HepG2 (cell line): ENCODE data around the gene DQX1. TPM values are rescaled to one million over a fixed set of nuclear protein-coding genes. Genes with fewer than 3 reads are reported as not detected.

ENCODE experiments used
- AHDC1 ChIP-seq: sonication (generic); formaldehyde crosslinking; IDR thresholded peaks from 2 replicates; pipeline ENCODE4 v1.5.1; 2020; ENCODE audit warnings: mild to moderate bottlenecking, missing genetic modification reagents, borderline replicate concordance
- CHD4 ChIP-seq: fragments of 200-600 bp; sonication (generic); IDR thresholded peaks from 2 replicates; pipeline ENCODE4 v1.7.0; 2017; ENCODE audit warnings: mild to moderate bottlenecking, low read length, borderline replicate concordance
- ELF1 ChIP-seq: sonication (generic); formaldehyde crosslinking; IDR thresholded peaks from 2 replicates; pipeline ENCODE4 v1.4.0; 2020; ENCODE audit warnings: missing genetic modification reagents
- ETS1 ChIP-seq: sonication (generic); formaldehyde crosslinking; IDR thresholded peaks from 2 replicates; pipeline ENCODE4 v1.4.0; 2020; ENCODE audit warnings: missing genetic modification reagents
- FOXO1 ChIP-seq: sonication (generic); formaldehyde crosslinking; IDR thresholded peaks from 2 replicates; pipeline ENCODE4 v1.4.0; 2020; ENCODE audit warnings: missing genetic modification reagents
- MIXL1 ChIP-seq: IDR thresholded peaks from 2 replicates; pipeline ENCODE4 v1.6.1; 2016
- NR3C1 ChIP-seq: sonication (generic); formaldehyde crosslinking; IDR thresholded peaks from 2 replicates; pipeline ENCODE4 v1.4.0; 2020; ENCODE audit warnings: missing genetic modification reagents
- POGK ChIP-seq: sonication (generic); formaldehyde crosslinking; conservative IDR thresholded peaks from 2 replicates; pipeline ENCODE4 v1.8.0; 2022; ENCODE audit warnings: mild to moderate bottlenecking, moderate library complexity, missing genetic modification reagents
- REL ChIP-seq: sonication (generic); formaldehyde crosslinking; conservative IDR thresholded peaks from 2 replicates; pipeline ENCODE4 v1.8.0; 2022; ENCODE audit warnings: mild to moderate bottlenecking, missing genetic modification reagents, moderate library complexity
- WIZ ChIP-seq: sonication (generic); formaldehyde crosslinking; IDR thresholded peaks from 2 replicates; pipeline ENCODE4 v1.5.1; 2020; ENCODE audit warnings: mild to moderate bottlenecking, missing genetic modification reagents
- XBP1 ChIP-seq: sonication (generic); formaldehyde crosslinking; IDR thresholded peaks from 2 replicates; pipeline ENCODE4 v1.5.0; 2020; ENCODE audit warnings: missing genetic modification reagents
- ZBTB38 ChIP-seq: sonication (generic); formaldehyde crosslinking; IDR thresholded peaks from 2 replicates; pipeline ENCODE4 v1.5.1; 2020; ENCODE audit warnings: mild to moderate bottlenecking, missing genetic modification reagents
- ZC3H4 ChIP-seq: sonication (generic); formaldehyde crosslinking; IDR thresholded peaks from 2 replicates; pipeline ENCODE4 v1.4.0; 2020; ENCODE audit warnings: missing genetic modification reagents, borderline replicate concordance
- ZFP91 ChIP-seq: sonication (generic); formaldehyde crosslinking; IDR thresholded peaks from 2 replicates; pipeline ENCODE4 v1.9.0; 2022; ENCODE audit warnings: missing genetic modification reagents, mild to moderate bottlenecking, borderline replicate concordance
- ZNF136 ChIP-seq: sonication (generic); formaldehyde crosslinking; IDR thresholded peaks from 2 replicates; pipeline ENCODE4 v1.8.1; 2022; ENCODE audit warnings: low read depth, mild to moderate bottlenecking, moderate library complexity, missing genetic modification reagents
- ZNF232 ChIP-seq: sonication (generic); formaldehyde crosslinking; IDR thresholded peaks from 2 replicates; pipeline ENCODE4 v1.4.0; 2020; ENCODE audit warnings: missing genetic modification reagents, borderline replicate concordance
- ZNF792 ChIP-seq: IDR thresholded peaks from 2 replicates; pipeline ENCODE4 v1.6.1; 2016
- polyA plus RNA-seq, 8 experiments: library from polyadenylated mRNA; depleted of rRNA in 3 of 8; stranded (reverse) in 7 of 8; unstranded in 1 of 8; fragments of >200 nt; fragmentation: Illumina TruSeq in 4 of 8; extraction: Trizol in 4 of 8; gene quantifications; 2 replicates each; pipeline versions ENCODE4 v1.2.1 to v1.2.3, GENCODE V29; 2011 to 2016; ENCODE audit warnings: low read depth in 4 of 8, missing spikeins in 1 of 8, mixed read lengths in 1 of 8; ENCODE audit not compliant: insufficient read depth in 1 of 8
- total RNA-seq, 5 experiments: library from RNA; depleted of rRNA; stranded (reverse); fragments of >200 nt; fragmentation: Illumina TruSeq; extraction: Trizol; gene quantifications; 2 replicates each; pipeline ENCODE4 v1.2.3, GENCODE V29; 2016; ENCODE audit warnings: low read depth in 1 of 5

DQX1 gene
- total and polyA plus RNA-seq, 2 of the 13 experiments (the other 11 are each of a cell fraction or from before 2014, with no cell fraction given), result 27.6 to 89.8 TPM

GRCh38 chr2:74472086-74472944 is 53.7 kb downstream of the DQX1 start, which contains the start of gene MRPL53 (continued):
- TF ChIP-seq AHDC1 (CRISPR knock-in tag) (peak; percentile 72), FOXO1 (CRISPR knock-in tag) (peak; percentile 85; the same call in 1 of the 2 replicates), ZBTB38 (CRISPR knock-in tag) (peak; percentile 90), XBP1 (CRISPR knock-in tag) (no peak; the same call in 1 of the 2 replicates), ZFP91 (CRISPR knock-in tag) (peak; percentile 98), REL (CRISPR knock-in tag) (no peak; the same call in 1 of the 2 replicates), ZNF792 (CRISPR knock-in tag) (peak; percentile 64; the same call in 1 of the 2 replicates), ZNF232 (peak; percentile 94; the same call in 1 of the 2 replicates), ETS1 (CRISPR knock-in tag) (peak; percentile 82; the same call in 1 of the 2 replicates), ZC3H4 (peak; percentile 92; the same call in 1 of the 2 replicates), MIXL1 (CRISPR knock-in tag) (peak; percentile 68), ELF1 (peak; percentile 97), POGK (CRISPR knock-in tag) (peak; percentile 93), CHD4 (peak; percentile 37; the same call in 1 of the 2 replicates), ZNF136 (CRISPR knock-in tag) (peak; percentile 97), WIZ (peak; percentile 82), NR3C1 (no peak)
